ENCODE results near the gene ASXL1. TPM values are rescaled to one million over a fixed set of nuclear protein-coding genes. Genes with fewer than 3 reads are reported as not detected.
A peak's percentile ranks its signal among the peaks of the same experiment; 100 is the strongest.

Gene ASXL1
- total RNA-seq, 2 donors from 2014 or later = 88.9 to 98.6 TPM

GRCh38 chr20:32343439-32343838 is 14.7 kb upstream of the ASXL1 start:
- Histone ChIP-seq H3K4me1 (ENCODE audit: control insufficient read depth, insufficient read depth, low read length) (peaks cover 10% of the 10 kb centered on the region), H3K27ac (ENCODE audit: low read depth, low read length) (no peak overlapping the region), H3K9me3 (ENCODE audit: control insufficient read depth, low read length) (no peaks in the 10 kb centered on the region), H3K36me3 (ENCODE audit: control insufficient read depth, insufficient read depth, low read length) (no peaks in the 10 kb centered on the region), H3K4me3 (ENCODE audit: low read length) (no peak overlapping the region), H3K9ac (ENCODE audit: extremely low read depth, low read length, poor library complexity, severe bottlenecking) (no peak overlapping the region), H3K27me3 (ENCODE audit: control insufficient read depth, insufficient read depth, low read length, poor library complexity, severe bottlenecking) (no peaks in the 10 kb centered on the region)
- Mint-ChIP-seq H3K36me3 (ENCODE audit: low read depth) (no peaks in the 10 kb centered on the region), H3K9me3 (no peaks in the 10 kb centered on the region), H3K4me1 (peaks cover 16% of the 10 kb centered on the region), H3K27ac (no peak overlapping the region), H3K4me3 (no peak overlapping the region), H3K27me3 (ENCODE audit: insufficient read depth) (no peaks in the 10 kb centered on the region)
- 85 to 91% methylated on average over 3 of the region's 3 CpGs for WGBS, 2 experiments (ENCODE audit: insufficient coverage in 1 of 2, insufficient read length in 1 of 2)
- no peak for TF ChIP-seq CTCF (conservative IDR thresholded peaks at IDR 0.05)
- DNase-seq = no peak

GRCh38 chr20:32344835-32345506 is 13.2 kb upstream of the ASXL1 start:
- Histone ChIP-seq H3K27me3 (ENCODE audit: control insufficient read depth, insufficient read depth, low read length, poor library complexity, severe bottlenecking) (no peaks in the 10 kb centered on the region), H3K9me3 (ENCODE audit: control insufficient read depth, low read length) (no peaks in the 10 kb centered on the region), H3K9ac (ENCODE audit: extremely low read depth, low read length, poor library complexity, severe bottlenecking) (no peak overlapping the region), H3K27ac (ENCODE audit: low read depth, low read length) (peak overlapping the region; percentile 55), H3K4me1 (ENCODE audit: control insufficient read depth, insufficient read depth, low read length) (peaks cover 4% of the 10 kb centered on the region), H3K4me3 (ENCODE audit: low read length) (no peak overlapping the region), H3K36me3 (ENCODE audit: control insufficient read depth, insufficient read depth, low read length) (no peaks in the 10 kb centered on the region)
- peaks cover 12% of the 10 kb centered on the region for H3K4me1 Mint-ChIP-seq
- H3K9me3 Mint-ChIP-seq = no peaks in the 10 kb centered on the region
- H3K36me3 Mint-ChIP-seq (ENCODE audit: low read depth) = no peaks in the 10 kb centered on the region
- H3K4me3 Mint-ChIP-seq = no peak overlapping the region
- DNase-seq = peak; percentile 69
- TF ChIP-seq CTCF (conservative IDR thresholded peaks at IDR 0.05) = no peak
- H3K27ac Mint-ChIP-seq = no peak overlapping the region
- H3K27me3 Mint-ChIP-seq (ENCODE audit: insufficient read depth) = peaks cover 8% of the 10 kb centered on the region
- WGBS, 2 experiments (ENCODE audit: insufficient coverage in 1 of 2, insufficient read length in 1 of 2) = 62 to 72% methylated on average over 4 to 7 of the region's 7 CpGs

GRCh38 chr20:32348207-32348606 is 9.9 kb upstream of the ASXL1 start:
- Histone ChIP-seq H3K4me1 (ENCODE audit: control insufficient read depth, insufficient read depth, low read length) (no peaks in the 10 kb centered on the region), H3K36me3 (ENCODE audit: control insufficient read depth, insufficient read depth, low read length) (no peaks in the 10 kb centered on the region), H3K27ac (ENCODE audit: low read depth, low read length) (no peak overlapping the region), H3K4me3 (ENCODE audit: low read length) (no peak overlapping the region), H3K9ac (ENCODE audit: extremely low read depth, low read length, poor library complexity, severe bottlenecking) (no peak overlapping the region), H3K9me3 (ENCODE audit: control insufficient read depth, low read length) (no peaks in the 10 kb centered on the region), H3K27me3 (ENCODE audit: control insufficient read depth, insufficient read depth, low read length, poor library complexity, severe bottlenecking) (no peaks in the 10 kb centered on the region)
- Mint-ChIP-seq H3K27ac (no peak overlapping the region), H3K36me3 (ENCODE audit: low read depth) (no peaks in the 10 kb centered on the region), H3K4me1 (peaks cover 7% of the 10 kb centered on the region), H3K9me3 (no peaks in the 10 kb centered on the region), H3K27me3 (ENCODE audit: insufficient read depth) (peaks cover 23% of the 10 kb centered on the region), H3K4me3 (no peak overlapping the region)
- WGBS, 2 experiments (ENCODE audit: insufficient coverage in 1 of 2, insufficient read length in 1 of 2) = 91 to 97% methylated on average over 3 of the region's 3 CpGs
- no peak for DNase-seq
- no peak for TF ChIP-seq CTCF (conservative IDR thresholded peaks at IDR 0.05)

All from endodermal cell (in vitro differentiated cells).